HL-60 (cell line): Measurements from ENCODE around the gene DMD.

Source experiments
- DNase-seq, 2 experiments: peaks; one replicate each; pipeline ENCODE4 v3.0.0-alpha.2; 2010 to 2020; ENCODE audit warnings: low read depth in 1 of 2, low spot score in 1 of 2
- H3K27ac ChIP-seq: fragments of 250-450 bp; sonication (Bioruptor Pico); replicated peaks from 2 replicates; pipeline ENCODE4 v1.5.1; 2020; ENCODE audit warnings: mild to moderate bottlenecking, moderate library complexity
- H3K27me3 ChIP-seq: fragments of 250-450 bp; sonication (Bioruptor Pico); 2 replicates; pipeline ENCODE4 v1.5.1; 2021; ENCODE audit warnings: mild to moderate bottlenecking, moderate library complexity; ENCODE audit not compliant: insufficient read depth, poor library complexity, severe bottlenecking
- H3K4me3 ChIP-seq: replicated peaks from 2 replicates; pipeline ENCODE4 v1.5.1; 2011; ENCODE audit warnings: mild to moderate bottlenecking, control low read depth, low read length; ENCODE audit not compliant: insufficient read depth
- GABPA ChIP-seq: IDR thresholded peaks from 2 replicates; pipeline ENCODE4 v1.6.1; 2012; ENCODE audit warnings: low read depth
- POLR2AphosphoS5 ChIP-seq: IDR thresholded peaks from 2 replicates; pipeline ENCODE4 v1.6.1; 2012; ENCODE audit warnings: low read depth
- SPI1 ChIP-seq: IDR thresholded peaks from 2 replicates; pipeline ENCODE4 v1.6.1; 2012; ENCODE audit warnings: low read depth, mild to moderate bottlenecking, borderline replicate concordance
- TF ChIP-seq, protein P1 (sequence below): IDR thresholded peaks from 2 replicates; pipeline ENCODE4 v1.6.1; 2012; ENCODE audit warnings: low read depth; ENCODE audit not compliant: insufficient replicate concordance
- TF ChIP-seq, protein P2 (sequence below): IDR thresholded peaks from one replicate; pipeline ENCODE4 v1.5.1; 2011; ENCODE audit warnings: low read length, control low read depth, inconsistent platforms; ENCODE audit not compliant: insufficient read depth

The DMD gene

DNA sequence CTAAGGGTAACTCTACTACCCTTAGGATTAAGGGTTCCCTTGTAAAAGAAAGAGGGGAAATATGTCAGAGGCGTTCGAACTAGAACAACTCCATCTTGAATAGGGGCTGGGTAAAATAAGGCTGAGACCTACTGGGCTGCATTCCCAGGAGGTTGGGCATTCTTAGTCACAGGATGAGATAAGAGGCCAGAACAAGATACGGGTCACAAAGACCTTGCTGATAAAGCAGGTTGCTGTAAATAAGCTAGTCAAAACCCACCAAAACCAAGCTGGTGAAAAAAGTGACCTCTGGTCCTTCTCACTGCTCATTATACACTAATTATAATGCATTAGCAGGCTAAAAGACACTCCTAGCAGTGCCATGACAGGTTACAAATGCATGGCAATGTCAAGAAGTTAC is 922.0 kb downstream of the DMD start:
- H3K27me3 ChIP-seq, result no peaks in the 10 kb centered on the region
- TF ChIP-seq POLR2AphosphoS5 (no peak), SPI1 (no peak), GABPA (no peak)
- TF ChIP-seq, protein P1, sequence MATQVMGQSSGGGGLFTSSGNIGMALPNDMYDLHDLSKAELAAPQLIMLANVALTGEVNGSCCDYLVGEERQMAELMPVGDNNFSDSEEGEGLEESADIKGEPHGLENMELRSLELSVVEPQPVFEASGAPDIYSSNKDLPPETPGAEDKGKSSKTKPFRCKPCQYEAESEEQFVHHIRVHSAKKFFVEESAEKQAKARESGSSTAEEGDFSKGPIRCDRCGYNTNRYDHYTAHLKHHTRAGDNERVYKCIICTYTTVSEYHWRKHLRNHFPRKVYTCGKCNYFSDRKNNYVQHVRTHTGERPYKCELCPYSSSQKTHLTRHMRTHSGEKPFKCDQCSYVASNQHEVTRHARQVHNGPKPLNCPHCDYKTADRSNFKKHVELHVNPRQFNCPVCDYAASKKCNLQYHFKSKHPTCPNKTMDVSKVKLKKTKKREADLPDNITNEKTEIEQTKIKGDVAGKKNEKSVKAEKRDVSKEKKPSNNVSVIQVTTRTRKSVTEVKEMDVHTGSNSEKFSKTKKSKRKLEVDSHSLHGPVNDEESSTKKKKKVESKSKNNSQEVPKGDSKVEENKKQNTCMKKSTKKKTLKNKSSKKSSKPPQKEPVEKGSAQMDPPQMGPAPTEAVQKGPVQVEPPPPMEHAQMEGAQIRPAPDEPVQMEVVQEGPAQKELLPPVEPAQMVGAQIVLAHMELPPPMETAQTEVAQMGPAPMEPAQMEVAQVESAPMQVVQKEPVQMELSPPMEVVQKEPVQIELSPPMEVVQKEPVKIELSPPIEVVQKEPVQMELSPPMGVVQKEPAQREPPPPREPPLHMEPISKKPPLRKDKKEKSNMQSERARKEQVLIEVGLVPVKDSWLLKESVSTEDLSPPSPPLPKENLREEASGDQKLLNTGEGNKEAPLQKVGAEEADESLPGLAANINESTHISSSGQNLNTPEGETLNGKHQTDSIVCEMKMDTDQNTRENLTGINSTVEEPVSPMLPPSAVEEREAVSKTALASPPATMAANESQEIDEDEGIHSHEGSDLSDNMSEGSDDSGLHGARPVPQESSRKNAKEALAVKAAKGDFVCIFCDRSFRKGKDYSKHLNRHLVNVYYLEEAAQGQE, result no peak
- TF ChIP-seq, protein P2, sequence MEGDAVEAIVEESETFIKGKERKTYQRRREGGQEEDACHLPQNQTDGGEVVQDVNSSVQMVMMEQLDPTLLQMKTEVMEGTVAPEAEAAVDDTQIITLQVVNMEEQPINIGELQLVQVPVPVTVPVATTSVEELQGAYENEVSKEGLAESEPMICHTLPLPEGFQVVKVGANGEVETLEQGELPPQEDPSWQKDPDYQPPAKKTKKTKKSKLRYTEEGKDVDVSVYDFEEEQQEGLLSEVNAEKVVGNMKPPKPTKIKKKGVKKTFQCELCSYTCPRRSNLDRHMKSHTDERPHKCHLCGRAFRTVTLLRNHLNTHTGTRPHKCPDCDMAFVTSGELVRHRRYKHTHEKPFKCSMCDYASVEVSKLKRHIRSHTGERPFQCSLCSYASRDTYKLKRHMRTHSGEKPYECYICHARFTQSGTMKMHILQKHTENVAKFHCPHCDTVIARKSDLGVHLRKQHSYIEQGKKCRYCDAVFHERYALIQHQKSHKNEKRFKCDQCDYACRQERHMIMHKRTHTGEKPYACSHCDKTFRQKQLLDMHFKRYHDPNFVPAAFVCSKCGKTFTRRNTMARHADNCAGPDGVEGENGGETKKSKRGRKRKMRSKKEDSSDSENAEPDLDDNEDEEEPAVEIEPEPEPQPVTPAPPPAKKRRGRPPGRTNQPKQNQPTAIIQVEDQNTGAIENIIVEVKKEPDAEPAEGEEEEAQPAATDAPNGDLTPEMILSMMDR, result no peak
- no peak overlapping the region for H3K27ac ChIP-seq
- DNase-seq, result no peak
- no peak overlapping the region for H3K4me3 ChIP-seq

DNA sequence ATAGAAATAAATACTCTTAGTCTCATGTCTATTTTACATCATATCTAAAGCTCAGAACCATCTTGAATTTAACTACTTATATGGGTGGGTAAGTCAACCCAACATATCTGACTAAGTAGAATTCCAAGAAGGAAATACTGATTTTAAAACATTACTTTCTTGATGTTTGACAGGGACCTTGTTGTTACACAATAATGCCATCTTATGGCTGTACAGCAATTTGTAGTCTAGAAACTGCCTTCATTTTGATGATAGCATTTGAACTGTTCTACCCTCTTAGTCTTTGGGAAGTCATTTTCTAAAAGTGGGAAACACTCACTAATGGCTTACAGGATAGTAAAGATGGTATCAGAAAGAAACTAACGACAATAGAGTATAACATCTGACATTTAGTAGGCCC is 929.5 kb downstream of the DMD start:
- no peaks in the 10 kb centered on the region for H3K27me3 ChIP-seq

DNA sequence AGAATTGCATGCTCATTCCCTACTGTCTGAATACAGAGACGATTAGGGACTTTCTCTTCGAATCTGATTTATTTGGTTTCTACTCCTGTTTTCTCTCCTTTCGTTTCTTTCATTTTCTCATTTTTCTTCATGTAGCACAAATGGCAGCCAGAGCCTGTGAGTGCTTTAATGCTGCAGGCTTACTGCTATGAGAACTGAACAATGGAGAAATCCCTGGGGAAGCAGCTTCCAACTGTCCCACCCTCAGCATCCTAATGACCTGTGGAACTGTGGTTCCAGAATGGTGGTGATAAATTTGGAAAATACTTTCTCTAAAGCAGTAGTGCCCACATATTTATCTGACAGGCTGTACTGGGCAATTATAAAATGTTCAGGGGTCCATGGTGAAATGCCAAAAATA is 930.4 kb downstream of the DMD start:
- H3K27ac ChIP-seq, result no peak overlapping the region
- H3K27me3 ChIP-seq, result no peaks in the 10 kb centered on the region
- no peak for DNase-seq
- H3K4me3 ChIP-seq, result no peak overlapping the region
- TF ChIP-seq GABPA (no peak), POLR2AphosphoS5 (no peak), SPI1 (no peak)
- TF ChIP-seq, protein P2, result no peak
- TF ChIP-seq, protein P1, result no peak

More for the DNA sequence above, 929.5 kb downstream of the DMD start:
- Histone ChIP-seq H3K27ac (no peak overlapping the region), H3K4me3 (no peak overlapping the region)
- no peak for TF ChIP-seq POLR2AphosphoS5
- TF ChIP-seq, protein P2, result no peak
- TF ChIP-seq SPI1, result no peak
- no peak for TF ChIP-seq GABPA
- TF ChIP-seq, protein P1, result no peak
- no peak for DNase-seq
